MCF 10A (cell line): ENCODE data around the gene SAMD14. TPM values are rescaled to one million over a fixed set of nuclear protein-coding genes. Genes with fewer than 3 reads are reported as not detected.

Experiments
- BruUV-seq: library from RNA; stranded (reverse); fragments of 400-500 nt; replicated peaks from 2 replicates; lab custom pipeline; 2021; lab: Mats Ljungman, UMichigan
- CTCF ChIA-PET: fragments of 300-600 bp; sonication (Branson Sonifier 250); formaldehyde crosslinking; extraction: SDS; loops from one replicate; lab custom pipeline; 2021; ENCODE audit warnings: antibody characterized with exemption, inconsistent platforms; lab: Yijun Ruan, JAX
- POLR2A ChIA-PET: fragments of 300-600, 350-650 bp; sonication (Branson Sonifier 250); formaldehyde crosslinking; extraction: SDS; loops from one replicate; lab custom pipeline; 2020; ENCODE audit warnings: antibody characterized with exemption, inconsistent platforms; lab: Yijun Ruan, JAX
- DNase-seq: peaks from one replicate; pipeline ENCODE4 v3.0.0-alpha.2; 2018; ENCODE audit not compliant: unreplicated experiment
- H3K27ac Mint-ChIP-seq: one replicate; pipeline ENCODE4 v1.8.0; 2022; ENCODE audit warnings: mild to moderate bottlenecking, low read depth, mixed read lengths; ENCODE audit not compliant: unreplicated experiment
- H3K27me3 Mint-ChIP-seq: one replicate; pipeline ENCODE4 v1.8.0; 2022; ENCODE audit warnings: mixed read lengths; ENCODE audit not compliant: insufficient read depth, unreplicated experiment
- H3K36me3 Mint-ChIP-seq: one replicate; pipeline ENCODE4 v1.8.0; 2022; ENCODE audit warnings: mild to moderate bottlenecking, moderate library complexity, mixed read lengths; ENCODE audit not compliant: insufficient read depth, unreplicated experiment
- H3K4me1 Mint-ChIP-seq: one replicate; pipeline ENCODE4 v1.8.0; 2022; ENCODE audit warnings: mixed read lengths; ENCODE audit not compliant: insufficient read depth, unreplicated experiment
- H3K4me3 Mint-ChIP-seq: one replicate; pipeline ENCODE4 v1.8.0; 2022; ENCODE audit warnings: mild to moderate bottlenecking, moderate library complexity, mixed read lengths; ENCODE audit not compliant: unreplicated experiment
- H3K9me3 Mint-ChIP-seq: one replicate; pipeline ENCODE4 v1.8.0; 2022; ENCODE audit warnings: mixed read lengths; ENCODE audit not compliant: unreplicated experiment
- intact Hi-C: fragments of 100-400 bp; cut with micrococcal nuclease; formaldehyde crosslinking; loops from 2 replicates; pipeline ENCODE4 v1.14.1; 2022
- total RNA-seq: library from RNA; stranded (reverse); gene quantifications from 2 replicates; pipeline ENCODE4 v1.2.3, GENCODE V29; 2022
- TF ChIP-seq, protein P1 (sequence below): fragments of 200-600 bp; IDR thresholded peaks from one replicate; pipeline ENCODE4 v1.8.0; 2022; ENCODE audit warnings: antibody characterized with exemption, mild to moderate bottlenecking; ENCODE audit not compliant: unreplicated experiment

The SAMD14 gene
- total RNA-seq, 1 experiment from 2014 or later = 0.09 TPM

DNA sequence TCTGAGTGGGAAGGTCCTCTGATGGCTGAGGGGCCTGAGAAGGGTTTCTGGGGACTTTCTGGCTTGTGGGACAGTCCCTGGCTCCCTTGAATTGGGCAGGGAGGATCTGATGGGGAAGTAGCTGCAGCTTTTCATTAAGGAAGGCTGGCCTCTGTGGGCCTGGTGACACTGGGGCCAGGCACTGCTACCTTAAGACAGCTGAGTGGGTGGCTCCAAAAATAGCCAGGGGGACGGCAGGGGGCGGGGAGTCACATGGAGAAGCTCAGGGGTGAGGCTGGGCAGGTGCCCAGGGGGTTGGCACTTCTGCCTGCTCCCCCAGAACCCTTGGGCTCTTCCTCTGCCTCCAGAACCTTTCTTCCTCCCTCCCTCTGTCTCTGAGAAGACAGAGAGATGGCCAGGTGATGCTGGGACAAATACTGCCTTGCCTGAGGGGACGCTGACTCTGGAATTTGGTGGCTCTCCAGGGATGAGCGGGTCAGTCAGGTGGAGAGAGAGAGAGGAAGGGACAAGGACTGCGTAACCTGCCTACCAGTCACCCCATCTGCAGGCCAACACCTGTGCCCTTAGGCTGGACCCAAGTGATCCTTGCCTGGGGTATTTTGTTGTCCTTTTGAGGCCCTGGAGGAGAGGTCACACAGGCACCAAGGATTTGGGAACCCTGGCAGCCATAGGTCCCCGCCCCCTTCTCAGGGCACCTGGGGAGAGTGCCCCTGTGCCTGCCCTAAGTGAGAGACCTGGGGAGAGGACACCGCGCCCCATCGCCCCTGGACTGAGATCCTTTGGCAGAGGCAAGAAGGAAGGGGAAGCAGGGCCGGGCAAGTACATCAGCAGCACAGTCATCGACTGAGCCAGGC is 34.1 kb upstream of the SAMD14 start:
- TF ChIP-seq, protein P1, sequence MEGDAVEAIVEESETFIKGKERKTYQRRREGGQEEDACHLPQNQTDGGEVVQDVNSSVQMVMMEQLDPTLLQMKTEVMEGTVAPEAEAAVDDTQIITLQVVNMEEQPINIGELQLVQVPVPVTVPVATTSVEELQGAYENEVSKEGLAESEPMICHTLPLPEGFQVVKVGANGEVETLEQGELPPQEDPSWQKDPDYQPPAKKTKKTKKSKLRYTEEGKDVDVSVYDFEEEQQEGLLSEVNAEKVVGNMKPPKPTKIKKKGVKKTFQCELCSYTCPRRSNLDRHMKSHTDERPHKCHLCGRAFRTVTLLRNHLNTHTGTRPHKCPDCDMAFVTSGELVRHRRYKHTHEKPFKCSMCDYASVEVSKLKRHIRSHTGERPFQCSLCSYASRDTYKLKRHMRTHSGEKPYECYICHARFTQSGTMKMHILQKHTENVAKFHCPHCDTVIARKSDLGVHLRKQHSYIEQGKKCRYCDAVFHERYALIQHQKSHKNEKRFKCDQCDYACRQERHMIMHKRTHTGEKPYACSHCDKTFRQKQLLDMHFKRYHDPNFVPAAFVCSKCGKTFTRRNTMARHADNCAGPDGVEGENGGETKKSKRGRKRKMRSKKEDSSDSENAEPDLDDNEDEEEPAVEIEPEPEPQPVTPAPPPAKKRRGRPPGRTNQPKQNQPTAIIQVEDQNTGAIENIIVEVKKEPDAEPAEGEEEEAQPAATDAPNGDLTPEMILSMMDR = no peak
- Mint-ChIP-seq H3K4me3 (no peak overlapping the region), H3K36me3 (peaks cover 5% of the 10 kb centered on the region), H3K4me1 (peaks cover 14% of the 10 kb centered on the region), H3K9me3 (no peaks in the 10 kb centered on the region), H3K27me3 (no peaks in the 10 kb centered on the region), H3K27ac (no peak overlapping the region)
- CTCF ChIA-PET = interaction anchor here (0.6 to 2.4 kb wide), 4 partner anchors 25 to 136 kb away, joined by 3 to 8 read pairs (median 4); no protein-coding TSS in a partner anchor
- POLR2A ChIA-PET = interaction anchor here (1.0 kb wide), 1 partner anchor 34 kb away, joined by 3 read pairs; no protein-coding TSS in a partner anchor
- intact Hi-C loops = no loop called here
- BruUV-seq = no TSS peak
- no peak for DNase-seq

DNA sequence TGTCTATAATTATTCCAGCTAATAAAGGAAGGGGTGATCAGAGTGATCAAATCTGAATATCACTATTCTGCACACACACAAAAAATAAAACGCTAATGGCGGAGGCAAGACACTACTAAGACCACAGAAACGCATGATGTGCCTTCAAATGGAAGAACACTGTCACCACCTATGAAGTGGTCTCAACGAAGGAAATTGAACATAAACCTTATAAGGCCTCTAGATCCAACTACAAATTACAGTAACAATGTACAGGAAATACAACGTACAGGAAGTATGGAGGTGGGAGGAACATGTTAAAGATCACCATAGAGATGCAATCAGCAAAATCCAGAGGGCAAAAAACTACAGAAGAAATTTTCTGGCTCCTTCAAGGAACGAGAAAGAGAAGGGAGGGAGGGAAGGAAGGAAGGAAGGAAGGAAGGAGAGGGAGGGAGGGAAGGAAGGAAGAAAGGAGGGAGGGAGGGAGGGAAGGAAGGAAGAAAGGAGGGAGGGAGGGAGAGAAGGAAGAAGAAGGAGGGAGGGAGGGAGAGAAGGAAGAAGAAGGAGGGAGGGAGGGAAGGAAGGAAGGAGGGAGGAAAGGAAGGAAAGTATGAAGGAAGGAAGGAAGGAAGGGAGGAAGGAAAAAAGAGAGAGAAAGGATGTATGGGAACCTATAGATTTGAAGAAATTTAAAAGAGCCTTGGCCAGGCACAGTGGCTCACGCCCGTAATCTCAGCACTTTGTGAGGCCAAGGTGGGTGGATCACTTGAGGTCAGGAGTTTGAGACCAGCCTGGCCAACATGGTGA is 32.7 kb upstream of the SAMD14 start:
- ChIA-PET POLR2A (interaction anchor here (1.0 to 2.3 kb wide), 5 partner anchors 10 to 69 kb away, joined by 3 to 11 read pairs (median 5); no protein-coding TSS in a partner anchor), CTCF (interaction anchor here (0.7 to 2.7 kb wide), 28 partner anchors 7 to 1071 kb away, joined by 3 to 36 read pairs (median 6); partner anchors contain the start of genes PDK2 and PPP1R9B)
- no peak overlapping the region for H3K27ac Mint-ChIP-seq
- BruUV-seq = no TSS peak
- intact Hi-C loops = no loop called here
- H3K27me3 Mint-ChIP-seq = no peaks in the 10 kb centered on the region
- H3K36me3 Mint-ChIP-seq = no peaks in the 10 kb centered on the region
- TF ChIP-seq, protein P1 = no peak
- H3K4me3 Mint-ChIP-seq = no peak overlapping the region
- no peaks in the 10 kb centered on the region for H3K9me3 Mint-ChIP-seq
- DNase-seq = no peak
- peaks cover 11% of the 10 kb centered on the region for H3K4me1 Mint-ChIP-seq

DNA sequence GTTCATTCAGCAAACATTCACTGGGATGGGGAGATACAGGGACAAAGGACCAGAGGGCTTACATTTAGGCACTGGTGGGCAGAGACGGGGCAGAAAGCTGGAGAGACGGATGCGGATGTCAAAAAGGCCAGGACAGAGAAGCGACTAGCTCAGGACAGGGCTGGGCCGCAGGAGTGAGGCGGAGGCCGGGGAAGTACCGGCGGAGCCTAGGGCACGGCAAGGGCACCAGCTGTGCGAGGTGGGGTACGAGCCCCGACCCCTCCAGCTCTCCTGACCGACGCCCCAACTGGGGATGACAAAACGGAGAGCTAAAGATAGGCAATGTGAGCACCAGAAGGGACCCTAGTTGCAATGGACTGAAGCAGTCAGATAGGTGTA is 31.9 kb upstream of the SAMD14 start:
- BruUV-seq = no TSS peak
- Mint-ChIP-seq H3K36me3 (no peaks in the 10 kb centered on the region), H3K9me3 (no peaks in the 10 kb centered on the region), H3K27me3 (no peaks in the 10 kb centered on the region), H3K4me1 (peaks cover 11% of the 10 kb centered on the region), H3K27ac (no peak overlapping the region), H3K4me3 (peak overlapping the region; percentile 71)
- no peak for DNase-seq
- POLR2A ChIA-PET = interaction anchor here (0.7 to 2.3 kb wide), 8 partner anchors 10 to 154 kb away, joined by 3 to 11 read pairs (median 4); partner anchors contain the start of gene PPP1R9B
- CTCF ChIA-PET = interaction anchor here (0.5 to 2.7 kb wide), 34 partner anchors 8 to 1071 kb away, joined by 3 to 36 read pairs (median 5); partner anchors contain the start of genes COL1A1, PDK2 and PPP1R9B
- intact Hi-C loops = loop anchor here (1.0 kb wide), 3 partner anchors 22 to 68 kb away; no protein-coding TSS in a partner anchor
- TF ChIP-seq, protein P1 = no peak
